Psoas muscle (tissue), 8 donors: ENCODE results near the gene ALDOB. TPM values are rescaled to one million over a fixed set of nuclear protein-coding genes. Genes with fewer than 3 reads are reported as not detected.
A peak's percentile ranks its signal among the peaks of the same experiment; 100 is the strongest.
"Not testable (repeated sequence)": the region's sequence is repeated elsewhere in the genome, so short reads cannot be mapped to it uniquely, and the experiment has no call there.

Experiments
- ATAC-seq, 4 donors: fragments of 200-7000 bp; cut with Tn5 transposase; one replicate each; pipeline ENCODE4 v1.9.1; 2020; ENCODE audit warnings: moderate library complexity in 3 of 4, mild to moderate bottlenecking in 2 of 4
- DNase-seq, 2 donors: peaks; one replicate each; pipeline ENCODE4 v3.0.0-alpha.2; 2020
- H3K27ac ChIP-seq: fragments of 200-600 bp; one replicate; pipeline ENCODE4 v1.8.0; 2022
- H3K27me3 ChIP-seq, 3 donors: fragments of 200-600 bp in 1 of 3; one replicate each; pipeline versions ENCODE4 v1.6.1 to v1.8.0; 2013 to 2022; ENCODE audit warnings: low read length in 2 of 3, mild to moderate bottlenecking in 2 of 3, moderate library complexity in 1 of 3; ENCODE audit not compliant: insufficient read depth in 3 of 3
- H3K36me3 ChIP-seq, 2 donors: fragments of 200-600 bp in 1 of 2; one replicate each; pipeline versions ENCODE4 v1.6.1 to v1.8.0; 2013 to 2022; ENCODE audit warnings: low read depth in 1 of 2, mild to moderate bottlenecking in 1 of 2, moderate library complexity in 1 of 2; ENCODE audit not compliant: insufficient read depth in 1 of 2
- H3K4me1 ChIP-seq: fragments of 200-600 bp; one replicate; pipeline ENCODE4 v1.8.0; 2022
- H3K4me3 ChIP-seq: fragments of 200-600 bp; one replicate; pipeline ENCODE4 v1.8.0; 2022; ENCODE audit warnings: mild to moderate bottlenecking
- H3K9me3 ChIP-seq: fragments of 200-600 bp; one replicate; pipeline ENCODE4 v1.8.0; 2022
- WGBS, 3 donors: extraction: QIAGEN DNeasy Blood & Tissue Kit; methylation state at CpG; one replicate each; pipeline versions ENCODE4 v1.1.6 to v1.1.7; 2013; 5-methylcytosine and 5-hydroxymethylcytosine counted together
- intact Hi-C, 2 donors: fragments of 100-400 bp; cut with DNase I; formaldehyde crosslinking; loops; one replicate each; pipeline versions ENCODE4 v1.11.0 to v1.14.2; 2022
- polyA plus RNA-seq, 3 donors: library from polyadenylated mRNA; stranded (reverse); fragments of 200-250 nt; gene quantifications; one replicate each; pipeline ENCODE4 v1.2.3, GENCODE V29; 2013
- total RNA-seq, 4 donors: library from RNA; stranded (reverse); fragmentation: NEBNext Ultra II Directional in 2 of 4; extraction: Animal tissue kit (Norgen Biotek cat#: 25700) in 2 of 4; gene quantifications; one replicate each; pipeline versions ENCODE4 v1.2.1 to v1.2.4, GENCODE V29; 2021 to 2023
- TF ChIP-seq, protein P1 (sequence below): fragments of 200-600 bp; IDR thresholded peaks from one replicate; pipeline ENCODE4 v1.8.0; 2022; ENCODE audit warnings: antibody characterized with exemption
- donor health status: healthy with polysubstance abuse.
- donor health status: DM: no; HTN: no; CAD: no; lungs with moderate emphysema.
- donor health status: Bipolar disorder and iron deficiency.
- donor health status: healthy.
- donor health status: DM: yes; HTN: yes; CAD: no.
- donor health status: DM: no; HTN: no; CAD: no.
- donor health status: DM: no; HTN: no; CAD: no.
- donor health status: DM: yes; HTN: yes; CAD: no.

ALDOB gene
- total and polyA plus RNA-seq, 7 donors, result 0.26 to 4.3 (median 0.48) TPM; not detected in 2

DNA sequence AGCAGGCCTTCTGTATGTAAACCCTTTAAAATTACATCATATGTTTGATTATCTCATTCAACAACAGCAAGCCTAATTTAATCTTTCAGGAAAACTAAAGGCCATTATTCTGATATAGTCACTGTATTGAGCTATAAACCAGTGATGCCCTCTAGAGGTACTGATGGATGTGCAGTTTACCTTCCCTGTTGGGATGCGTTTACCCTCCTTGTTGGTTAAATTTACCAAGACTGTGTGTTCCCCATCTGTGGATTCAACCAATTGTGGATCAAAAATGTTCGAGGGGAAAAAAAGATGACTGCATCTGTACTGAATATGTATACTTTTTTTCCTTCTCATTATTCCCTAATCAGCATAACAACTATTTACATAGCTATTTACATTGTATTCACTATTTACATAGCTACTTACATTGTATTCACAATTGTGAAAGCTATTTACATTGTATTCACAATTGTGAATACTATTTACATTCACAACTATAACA lies 47.0 kb downstream of the ALDOB start:
- peaks cover 11% of the 10 kb centered on the region for H3K9me3 ChIP-seq
- H3K27me3 ChIP-seq, result no peaks in the 10 kb centered on the region
- TF ChIP-seq, protein P1, sequence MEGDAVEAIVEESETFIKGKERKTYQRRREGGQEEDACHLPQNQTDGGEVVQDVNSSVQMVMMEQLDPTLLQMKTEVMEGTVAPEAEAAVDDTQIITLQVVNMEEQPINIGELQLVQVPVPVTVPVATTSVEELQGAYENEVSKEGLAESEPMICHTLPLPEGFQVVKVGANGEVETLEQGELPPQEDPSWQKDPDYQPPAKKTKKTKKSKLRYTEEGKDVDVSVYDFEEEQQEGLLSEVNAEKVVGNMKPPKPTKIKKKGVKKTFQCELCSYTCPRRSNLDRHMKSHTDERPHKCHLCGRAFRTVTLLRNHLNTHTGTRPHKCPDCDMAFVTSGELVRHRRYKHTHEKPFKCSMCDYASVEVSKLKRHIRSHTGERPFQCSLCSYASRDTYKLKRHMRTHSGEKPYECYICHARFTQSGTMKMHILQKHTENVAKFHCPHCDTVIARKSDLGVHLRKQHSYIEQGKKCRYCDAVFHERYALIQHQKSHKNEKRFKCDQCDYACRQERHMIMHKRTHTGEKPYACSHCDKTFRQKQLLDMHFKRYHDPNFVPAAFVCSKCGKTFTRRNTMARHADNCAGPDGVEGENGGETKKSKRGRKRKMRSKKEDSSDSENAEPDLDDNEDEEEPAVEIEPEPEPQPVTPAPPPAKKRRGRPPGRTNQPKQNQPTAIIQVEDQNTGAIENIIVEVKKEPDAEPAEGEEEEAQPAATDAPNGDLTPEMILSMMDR, result no peak
- no peak for ATAC-seq
- intact Hi-C loops, result no loop called here
- no peak overlapping the region for H3K27ac ChIP-seq
- H3K4me3 ChIP-seq, result no peak overlapping the region
- peaks cover 0 to 30% of the 10 kb centered on the region in 2 donors for H3K36me3 ChIP-seq
- peaks cover 6% of the 10 kb centered on the region for H3K4me1 ChIP-seq
- 84 to 92% (median 85%) methylated on average over 2 of the region's 2 CpGs for WGBS, 3 donors
- no peak for DNase-seq

DNA sequence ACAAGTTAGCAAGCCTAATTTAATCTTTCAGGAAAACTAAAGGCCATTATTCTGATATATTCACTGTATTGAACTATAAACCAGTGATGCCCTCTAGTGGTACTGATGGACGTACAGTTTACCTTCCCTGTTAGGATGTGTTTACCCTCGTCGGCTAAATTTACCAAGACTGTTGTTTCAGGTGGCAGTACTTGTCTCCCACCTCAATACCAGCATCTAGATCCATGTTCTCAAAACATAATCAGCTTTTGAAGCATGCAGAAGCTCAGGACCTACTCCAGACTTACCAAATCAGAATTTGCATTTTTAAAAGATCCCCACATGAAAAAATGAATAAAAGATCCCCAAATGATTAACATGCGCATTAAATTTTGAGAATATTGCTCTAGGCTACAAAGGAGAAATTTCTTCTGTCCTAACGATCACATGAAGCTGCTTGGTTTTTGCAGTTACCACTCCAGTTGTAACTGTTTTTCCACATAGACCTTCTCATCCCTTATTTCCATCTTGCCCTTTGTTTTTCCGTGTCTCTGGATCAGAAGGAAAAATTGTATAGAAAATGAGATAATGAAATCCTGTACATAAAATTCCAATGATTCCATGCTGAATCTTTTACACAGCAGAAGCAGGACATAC lies 47.6 kb downstream of the ALDOB start:
- peaks cover 6% of the 10 kb centered on the region for H3K9me3 ChIP-seq
- no peaks in the 10 kb centered on the region for H3K27me3 ChIP-seq
- DNase-seq (no peak), ATAC-seq (no peak)
- no peak overlapping the region for H3K27ac ChIP-seq
- intact Hi-C loops, result no loop called here
- TF ChIP-seq, protein P1, result peak; percentile 48
- H3K36me3 ChIP-seq, result peaks cover 0 to 30% of the 10 kb centered on the region in 2 donors
- peaks cover 6% of the 10 kb centered on the region for H3K4me1 ChIP-seq
- no peak overlapping the region for H3K4me3 ChIP-seq
- 57 to 58% (median 57%) methylated on average over 6 of the region's 6 CpGs for WGBS, 3 donors

DNA sequence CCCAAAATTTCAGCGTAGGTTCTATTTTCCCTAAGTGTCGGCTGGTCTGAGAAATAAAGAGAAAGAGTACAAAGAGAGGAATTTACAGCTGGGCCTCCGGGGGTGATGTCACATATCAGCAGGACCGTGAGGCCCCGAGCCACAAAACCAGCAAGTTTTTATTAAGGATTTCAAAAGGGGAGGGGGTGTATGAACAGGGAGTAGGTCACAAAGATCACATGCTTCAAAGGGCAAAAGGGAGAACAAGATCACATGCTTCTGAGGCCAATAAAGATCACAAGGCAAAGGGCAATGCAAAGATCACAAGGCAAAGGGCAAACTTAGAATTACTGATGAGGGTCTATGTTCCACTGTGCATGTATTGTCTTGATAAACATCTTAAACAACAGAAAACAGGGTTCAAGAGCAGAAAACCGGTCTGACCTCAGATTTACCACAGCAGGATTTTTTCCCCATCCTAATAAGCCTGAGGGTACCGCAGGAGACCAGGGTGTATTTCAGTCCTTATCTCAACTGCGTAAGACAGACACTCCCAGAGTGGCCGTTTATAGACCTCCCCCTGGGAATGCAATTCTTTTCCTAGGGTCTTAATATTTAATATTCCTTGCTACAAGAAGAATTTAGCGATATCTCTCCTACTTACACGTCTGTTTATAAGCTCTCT lies 50.6 kb downstream of the ALDOB start, which contains the start of gene BAAT:
Gene BAAT, minus strand, starts transcription at position 134 of the 664 bp plus-strand sequence. CDS start 13,602 bp downstream, outside the sequence.
- H3K27ac ChIP-seq, H3K4me1 ChIP-seq, H3K4me3 ChIP-seq, DNase-seq, ATAC-seq, H3K9me3 ChIP-seq, intact Hi-C loops, H3K27me3 ChIP-seq: not testable (repeated sequence)
- WGBS, 3 donors, result 86 to 89% (median 87%) methylated on average over 11 of the region's 11 CpGs
- H3K36me3 ChIP-seq, result peaks cover 0 to 21% of the 10 kb centered on the region in 2 donors

DNA sequence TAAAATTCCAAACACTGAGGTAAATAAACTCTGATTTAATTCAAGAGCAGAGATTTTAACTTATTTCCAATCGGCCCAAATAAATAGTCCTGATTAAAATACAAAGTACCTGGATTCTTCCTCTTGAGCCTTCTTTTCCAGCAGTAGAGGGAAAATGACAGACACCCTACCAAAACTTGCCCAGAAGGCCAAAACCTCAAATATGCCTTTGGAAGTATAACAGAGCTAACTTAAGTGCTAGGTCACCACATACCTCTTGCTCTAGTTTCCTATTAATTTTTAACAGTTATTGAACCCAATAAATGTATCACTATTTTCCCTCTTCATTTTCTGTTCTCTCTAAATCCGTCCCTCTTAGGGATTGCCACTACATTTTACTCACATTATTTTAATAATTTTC lies 52.2 kb downstream of the ALDOB start:
- ATAC-seq (no peak), DNase-seq (no peak)
- Histone ChIP-seq H3K27me3 (no peaks in the 10 kb centered on the region), H3K36me3 (peaks cover 0 to 5% of the 10 kb centered on the region in 2 donors), H3K27ac (no peak overlapping the region), H3K9me3 (peaks cover 5% of the 10 kb centered on the region), H3K4me3 (no peak overlapping the region), H3K4me1 (no peaks in the 10 kb centered on the region)
- TF ChIP-seq, protein P1, result no peak
- 90 to 94% (median 93%) methylated on average over 2 of the region's 2 CpGs for WGBS, 3 donors
- intact Hi-C loops, result no loop called here

DNA sequence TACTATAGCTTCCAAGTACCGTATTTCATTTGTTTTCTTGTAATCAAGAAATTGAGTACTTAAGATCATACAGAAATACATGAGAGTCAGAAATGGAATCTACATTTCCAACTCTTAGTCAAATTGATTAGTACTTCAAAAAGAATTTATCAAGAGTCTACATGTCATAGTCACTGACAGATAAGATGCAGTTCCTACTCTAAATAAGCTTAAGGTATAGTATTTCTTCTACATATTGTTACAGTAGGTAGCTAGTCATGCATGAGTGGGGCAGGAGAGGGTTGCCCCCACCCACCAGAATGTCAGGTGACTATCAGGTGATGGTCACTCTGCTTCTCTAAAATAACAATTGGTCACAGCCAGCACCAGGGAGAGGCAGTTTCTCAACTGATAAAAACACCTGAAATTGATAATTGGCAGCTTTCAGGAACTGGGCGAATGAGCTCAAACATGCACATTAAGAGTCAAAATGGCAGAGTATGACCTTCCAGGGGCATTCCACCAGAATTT lies 53.7 kb downstream of the ALDOB start:
- intact Hi-C loops, result no loop called here
- H3K27ac ChIP-seq, result no peak overlapping the region
- no peaks in the 10 kb centered on the region for H3K27me3 ChIP-seq
- H3K4me1 ChIP-seq, result no peaks in the 10 kb centered on the region
- peaks cover 5% of the 10 kb centered on the region for H3K9me3 ChIP-seq
- no peaks in the 10 kb centered on the region for H3K36me3 ChIP-seq
- TF ChIP-seq, protein P1, result no peak
- no peak overlapping the region for H3K4me3 ChIP-seq
- no peak for DNase-seq
- WGBS, 3 donors, result 93 to 95% (median 93%) methylated on average over 2 of the region's 2 CpGs
- no peak for ATAC-seq
